ENCODE data around the gene ELANE. TPM values are rescaled to one million over a fixed set of nuclear protein-coding genes. Genes with fewer than 3 reads are reported as not detected.

Gene ELANE
- total RNA-seq, 2 experiments from 2014 or later = not detected

DNA sequence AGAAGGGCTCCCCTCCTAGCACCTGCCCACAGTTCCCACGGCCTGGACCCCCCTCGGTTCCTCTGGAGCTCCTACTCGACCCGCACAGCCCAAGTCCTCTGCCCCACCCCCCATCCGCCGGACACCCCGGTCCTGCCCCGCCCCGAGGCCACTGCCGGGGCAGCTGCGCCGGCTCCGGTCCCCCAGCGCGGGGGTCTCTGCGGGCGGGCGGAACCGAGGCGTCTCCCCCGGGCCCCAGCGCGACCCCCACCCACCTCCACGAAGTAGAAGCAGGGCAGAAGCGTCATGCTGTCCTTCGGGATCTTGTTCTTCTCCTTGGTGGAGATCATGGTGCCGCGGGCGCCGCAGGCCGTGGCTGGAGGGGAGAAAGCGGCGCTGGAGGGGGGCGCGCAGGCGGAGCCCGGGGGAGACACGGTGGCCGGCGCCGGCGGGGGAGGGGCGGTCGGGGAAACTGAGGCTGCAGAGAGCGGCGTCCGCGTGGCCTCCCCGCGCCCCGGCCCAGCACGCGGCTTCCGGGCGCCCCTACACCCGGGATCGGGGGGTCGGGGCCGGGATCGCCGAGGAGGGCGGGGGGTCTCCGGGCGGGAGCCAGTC is 30.8 kb upstream of the ELANE start:
- peaks cover 2% of the 10 kb centered on the region for H3K9me3 Mint-ChIP-seq
- peaks cover 21% of the 10 kb centered on the region for H3K27me3 Mint-ChIP-seq
- no peak overlapping the region for H3K27ac Mint-ChIP-seq
- no peak for DNase-seq
- no peaks in the 10 kb centered on the region for H3K4me1 Mint-ChIP-seq
- POLR2A ChIA-PET = no interaction called here
- H3K36me3 Mint-ChIP-seq (ENCODE audit: low read depth) = peaks cover 4% of the 10 kb centered on the region
- H3K4me3 Mint-ChIP-seq = no peak overlapping the region
- CTCF ChIA-PET = no interaction called here

GRCh38 chr19:821825-822503 is 30.1 kb upstream of the ELANE start, which contains the start of gene PLPPR3:
Gene PLPPR3, minus strand, starts transcription at chr19:821955. Its CDS starts 396 bp downstream, at chr19:821559.
- no peak within 1 kb of the TSS for H3K4me3 Mint-ChIP-seq
- DNase-seq = no peak
- no peaks in the 10 kb centered on the region for H3K4me1 Mint-ChIP-seq
- no peak within 1 kb of the TSS for H3K27ac Mint-ChIP-seq
- CTCF ChIA-PET = no interaction called here
- peaks cover 21% of the 10 kb centered on the region for H3K27me3 Mint-ChIP-seq
- H3K36me3 Mint-ChIP-seq (ENCODE audit: low read depth) = no peaks in the 10 kb centered on the region
- POLR2A ChIA-PET = no interaction called here
- H3K9me3 Mint-ChIP-seq = no peaks in the 10 kb centered on the region

DNA sequence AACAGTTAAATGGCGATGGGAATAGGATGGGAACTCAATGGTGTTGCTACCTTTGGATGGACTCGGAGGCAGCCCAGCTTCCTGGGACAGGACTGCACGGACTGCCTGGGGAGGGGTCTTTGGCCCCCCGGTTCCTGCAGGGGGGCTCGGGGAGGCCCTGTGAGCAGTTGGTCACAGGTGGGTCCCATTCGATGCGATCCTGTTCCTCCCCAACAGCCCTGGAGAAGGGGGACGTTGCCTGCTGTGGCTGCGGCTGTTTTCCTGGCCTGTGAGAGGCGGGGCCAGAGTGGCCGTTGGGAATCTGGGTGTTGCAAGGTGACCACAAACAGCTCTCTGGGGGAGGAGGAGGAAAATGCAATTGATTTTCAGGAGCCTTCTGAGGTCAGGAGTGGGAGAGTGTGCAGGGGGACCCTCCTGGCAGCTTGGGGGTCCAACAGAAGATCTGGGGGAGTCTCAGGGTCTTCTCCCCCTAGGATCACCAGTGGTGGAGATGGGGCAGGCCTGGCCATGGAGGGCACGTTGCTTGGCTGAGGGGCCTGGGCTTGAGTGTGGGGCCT is 28.5 kb upstream of the ELANE start:
- ChIA-PET POLR2A (no interaction called here), CTCF (no interaction called here)
- H3K36me3 Mint-ChIP-seq (ENCODE audit: low read depth) = no peaks in the 10 kb centered on the region
- peaks cover 21% of the 10 kb centered on the region for H3K27me3 Mint-ChIP-seq
- DNase-seq = no peak
- H3K27ac Mint-ChIP-seq = no peak overlapping the region
- H3K4me3 Mint-ChIP-seq = no peak overlapping the region
- H3K9me3 Mint-ChIP-seq = no peaks in the 10 kb centered on the region
- H3K4me1 Mint-ChIP-seq = no peaks in the 10 kb centered on the region

GRCh38 chr19:824885-825284 is 27.2 kb upstream of the ELANE start:
- Mint-ChIP-seq H3K4me3 (no peak overlapping the region), H3K9me3 (no peaks in the 10 kb centered on the region), H3K36me3 (ENCODE audit: low read depth) (no peaks in the 10 kb centered on the region), H3K4me1 (no peaks in the 10 kb centered on the region), H3K27me3 (peaks cover 20% of the 10 kb centered on the region), H3K27ac (no peak overlapping the region)
- no peak for DNase-seq
- ChIA-PET CTCF (no interaction called here), POLR2A (no interaction called here)

GRCh38 chr19:825897-826644 is 26.0 kb upstream of the ELANE start:
- Mint-ChIP-seq H3K27me3 (peaks cover 16% of the 10 kb centered on the region), H3K4me3 (no peak overlapping the region), H3K4me1 (no peaks in the 10 kb centered on the region), H3K27ac (no peak overlapping the region), H3K9me3 (no peaks in the 10 kb centered on the region), H3K36me3 (ENCODE audit: low read depth) (no peaks in the 10 kb centered on the region)
- no peak for DNase-seq
- CTCF ChIA-PET = interaction anchor here (0.6 to 1.2 kb wide), 2 partner anchors 27 to 1736 kb away, joined by 3 read pairs; no protein-coding TSS in a partner anchor
- POLR2A ChIA-PET = no interaction called here

DNA sequence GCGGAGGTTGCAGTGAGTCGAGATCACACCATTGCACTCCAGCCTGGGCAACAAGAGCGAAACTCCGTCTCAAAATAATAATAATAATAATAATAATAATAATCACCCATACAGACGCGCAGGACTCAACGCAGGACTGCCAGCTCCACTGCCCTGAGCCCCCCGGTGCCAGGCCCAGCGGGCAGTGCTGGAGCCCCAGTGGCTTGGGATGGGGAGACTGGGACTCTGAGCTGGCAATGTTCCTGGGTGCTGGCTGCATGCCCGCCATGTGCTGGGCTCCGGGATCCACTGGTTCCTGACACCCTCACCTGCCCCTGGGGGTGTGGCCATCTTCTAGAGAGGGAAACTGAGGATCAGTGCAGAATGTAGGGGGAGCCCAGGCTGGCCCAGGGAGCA is 24.8 kb upstream of the ELANE start:
- DNase-seq = no peak
- Mint-ChIP-seq H3K4me3 (no peak overlapping the region), H3K4me1 (no peaks in the 10 kb centered on the region), H3K27me3 (peaks cover 15% of the 10 kb centered on the region), H3K9me3 (no peaks in the 10 kb centered on the region), H3K27ac (no peak overlapping the region), H3K36me3 (ENCODE audit: low read depth) (no peaks in the 10 kb centered on the region)
- ChIA-PET POLR2A (no interaction called here), CTCF (interaction anchor here (1.2 kb wide), 1 partner anchor 75 kb away, joined by 3 read pairs; no protein-coding TSS in a partner anchor)

DNA sequence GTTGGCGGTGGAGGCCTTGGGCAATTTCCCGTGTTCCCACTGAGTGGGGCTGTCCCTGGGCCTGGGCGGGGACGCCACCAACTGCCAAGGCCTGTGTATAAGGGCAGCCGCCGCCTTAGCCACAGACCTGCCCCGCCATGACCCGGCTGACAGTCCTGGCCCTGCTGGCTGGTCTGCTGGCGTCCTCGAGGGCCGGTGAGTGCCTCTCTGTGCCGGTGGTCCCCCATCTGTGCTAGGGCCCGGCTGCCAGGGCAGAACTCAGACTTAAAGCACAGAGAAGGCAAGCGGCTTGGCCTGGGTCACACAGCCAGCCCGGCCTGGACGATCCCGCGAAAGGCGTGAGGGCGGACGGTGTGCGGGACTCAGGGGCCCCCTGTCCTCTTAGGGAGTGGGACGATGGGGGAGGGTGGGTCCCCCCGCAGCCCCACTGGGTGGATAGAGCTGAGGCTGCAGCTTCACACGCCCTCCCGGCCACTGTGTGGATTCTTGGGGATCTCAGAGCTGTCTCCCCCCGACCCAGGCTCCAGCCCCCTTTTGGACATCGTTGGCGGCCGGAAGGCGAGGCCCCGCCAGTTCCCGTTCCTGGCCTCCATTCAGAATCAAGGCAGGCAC is 24.3 kb upstream of the ELANE start, which contains the start of gene AZU1:
TSS of gene AZU1 (plus strand) at position 128 of the 612 bp plus-strand sequence. CDS start at position 138, 10 bp downstream.
- Mint-ChIP-seq H3K27me3 (peaks cover 11% of the 10 kb centered on the region), H3K9me3 (no peaks in the 10 kb centered on the region), H3K27ac (no peak within 1 kb of the TSS), H3K36me3 (ENCODE audit: low read depth) (no peaks in the 10 kb centered on the region), H3K4me3 (no peak within 1 kb of the TSS), H3K4me1 (no peaks in the 10 kb centered on the region)
- no peak for DNase-seq
- ChIA-PET POLR2A (no interaction called here), CTCF (interaction anchor here (1.2 kb wide), 1 partner anchor 75 kb away, joined by 3 read pairs; no protein-coding TSS in a partner anchor)

GRCh38 chr19:829129-829758 is 22.9 kb upstream of the ELANE start:
- Mint-ChIP-seq H3K9me3 (no peaks in the 10 kb centered on the region), H3K4me1 (no peaks in the 10 kb centered on the region), H3K27me3 (no peaks in the 10 kb centered on the region), H3K4me3 (no peak overlapping the region), H3K36me3 (ENCODE audit: low read depth) (no peaks in the 10 kb centered on the region), H3K27ac (no peak overlapping the region)
- POLR2A ChIA-PET = no interaction called here
- no peak for DNase-seq
- CTCF ChIA-PET = no interaction called here

DNA sequence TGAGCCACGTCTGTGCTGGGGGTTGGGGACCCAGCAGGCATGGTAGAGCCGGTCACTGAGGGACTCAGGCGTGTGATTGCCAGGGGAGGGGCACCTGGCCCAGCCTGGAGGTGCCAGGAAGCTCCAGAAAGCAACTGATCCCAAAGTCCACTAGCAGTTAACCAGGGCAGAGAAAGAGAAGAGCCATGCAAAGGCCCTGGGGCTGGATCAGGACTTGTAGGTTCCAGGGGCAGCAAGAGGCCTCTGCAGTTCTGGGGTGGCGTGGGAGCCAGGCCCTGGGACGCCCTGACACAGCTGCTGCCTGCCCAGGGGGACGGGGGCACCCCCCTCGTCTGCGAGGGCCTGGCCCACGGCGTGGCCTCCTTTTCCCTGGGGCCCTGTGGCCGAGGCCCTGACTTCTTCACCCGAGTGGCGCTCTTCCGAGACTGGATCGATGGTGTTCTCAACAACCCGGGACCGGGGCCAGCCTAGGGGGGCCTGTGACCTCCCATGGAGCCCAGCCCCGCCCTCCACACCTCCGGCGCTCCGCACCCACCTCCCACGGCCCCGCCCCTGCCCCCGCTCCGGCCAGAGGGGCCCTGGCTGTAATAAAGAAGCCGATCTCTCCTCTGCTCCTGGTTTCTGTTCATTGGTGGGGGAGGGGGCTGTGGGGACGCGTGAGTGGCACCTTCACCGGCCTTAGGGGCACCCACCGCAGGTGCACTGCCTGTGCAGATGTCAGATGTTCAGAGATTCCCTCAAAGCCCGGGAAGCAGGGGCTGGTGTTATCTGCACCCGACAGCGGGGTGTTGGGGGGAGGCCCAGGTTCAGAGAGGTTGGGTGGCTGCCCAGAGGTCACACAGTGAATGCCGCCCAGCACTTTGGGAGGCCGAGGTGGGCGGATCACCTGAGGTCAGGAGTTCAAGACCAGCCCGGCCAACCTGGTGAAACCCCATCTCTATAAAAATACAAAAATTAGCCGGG is 20.4 kb upstream of the ELANE start:
- ChIA-PET CTCF (interaction anchor here (0.6 to 0.7 kb wide), 2 partner anchors 9 to 385 kb away, joined by 3 to 5 read pairs; partner anchors contain the start of gene PRTN3), POLR2A (no interaction called here)
- no peak overlapping the region for H3K4me3 Mint-ChIP-seq
- H3K36me3 Mint-ChIP-seq (ENCODE audit: low read depth) = no peaks in the 10 kb centered on the region
- H3K9me3 Mint-ChIP-seq = no peaks in the 10 kb centered on the region
- DNase-seq = no peak
- H3K4me1 Mint-ChIP-seq = no peaks in the 10 kb centered on the region
- no peak overlapping the region for H3K27ac Mint-ChIP-seq
- peaks cover 4% of the 10 kb centered on the region for H3K27me3 Mint-ChIP-seq

DNA sequence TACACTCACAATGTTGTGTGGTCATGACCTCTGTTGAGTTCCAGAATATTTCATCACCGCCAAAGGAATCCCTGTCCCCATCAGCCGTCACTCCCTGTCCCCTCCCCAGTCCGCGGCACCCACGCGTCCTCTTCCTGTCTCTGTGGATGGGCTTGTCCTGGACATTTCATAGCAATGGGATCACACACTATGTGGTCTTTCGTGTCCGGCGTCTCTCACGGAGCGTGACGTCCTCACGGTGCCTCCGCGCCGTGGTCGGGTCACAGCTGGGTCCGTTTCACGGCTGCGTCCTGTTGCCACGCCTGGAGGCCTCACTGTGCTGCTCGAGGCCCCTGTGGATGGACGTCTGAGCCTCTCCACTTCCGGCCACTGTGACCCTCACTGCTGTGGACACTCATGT is 17.9 kb upstream of the ELANE start:
- Mint-ChIP-seq H3K9me3 (no peaks in the 10 kb centered on the region), H3K4me1 (no peaks in the 10 kb centered on the region), H3K36me3 (ENCODE audit: low read depth) (no peaks in the 10 kb centered on the region), H3K4me3 (no peak overlapping the region), H3K27me3 (peaks cover 5% of the 10 kb centered on the region), H3K27ac (no peak overlapping the region)
- ChIA-PET POLR2A (no interaction called here), CTCF (no interaction called here)
- DNase-seq = no peak

DNA sequence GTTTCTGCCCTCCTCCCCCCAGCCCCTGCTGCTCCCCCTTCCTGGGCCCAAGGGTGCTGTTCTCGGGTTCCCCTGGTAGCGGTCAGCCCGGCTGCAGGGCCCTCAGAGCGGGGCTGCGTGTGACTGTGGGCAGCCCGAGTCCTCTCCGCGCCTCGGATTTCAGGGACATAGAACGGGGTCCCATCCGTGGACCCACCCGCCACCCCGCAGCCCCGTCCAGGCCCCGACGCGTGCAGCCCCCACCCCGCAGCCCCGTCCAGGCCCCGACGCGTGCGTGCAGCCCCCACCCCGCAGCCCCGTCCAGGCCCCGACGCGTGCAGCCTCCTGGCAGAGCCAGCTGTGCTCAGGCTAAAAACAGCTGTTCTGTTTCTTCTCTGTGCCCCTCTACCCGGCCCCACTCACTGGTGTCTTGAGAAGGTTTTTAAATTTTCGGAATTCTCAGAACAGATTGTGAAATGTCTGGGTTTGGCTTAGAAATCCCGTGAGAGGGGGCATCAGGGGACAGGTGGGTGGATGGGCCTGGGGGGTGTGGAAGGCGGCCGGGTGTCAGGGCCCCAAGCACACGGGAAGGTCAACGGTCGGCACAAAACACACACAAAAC is 16.8 kb upstream of the ELANE start:
- CTCF ChIA-PET = no interaction called here
- no peaks in the 10 kb centered on the region for H3K4me1 Mint-ChIP-seq
- no peak overlapping the region for H3K27ac Mint-ChIP-seq
- H3K9me3 Mint-ChIP-seq = no peaks in the 10 kb centered on the region
- no peaks in the 10 kb centered on the region for H3K36me3 Mint-ChIP-seq (ENCODE audit: low read depth)
- H3K4me3 Mint-ChIP-seq = no peak overlapping the region
- POLR2A ChIA-PET = no interaction called here
- DNase-seq = no peak
- peaks cover 7% of the 10 kb centered on the region for H3K27me3 Mint-ChIP-seq

All from activated CD4-positive, alpha-beta T cell treated with anti-CD3 and anti-CD28 coated beads, Interleukin-2, amount 10 ng/mL, durations not matched to agents 7 days and 5 days (primary cell).